Fibroblast of lung (primary cell): ENCODE results near the gene PEX6.

Experiments used
- CTCF ChIP-seq, 2 donors: IDR thresholded peaks in 1 of 2; conservative IDR thresholded peaks in 1 of 2; 1 replicate in 1 of 2; 2 replicates in 1 of 2; pipeline ENCODE4 v1.5.1; 2011 to 2012; ENCODE audit warnings: low read length in 2 of 2, control low read depth in 1 of 2, inconsistent platforms in 1 of 2, low read depth in 1 of 2, mild to moderate bottlenecking in 1 of 2
- EZH2 ChIP-seq: IDR thresholded peaks from 2 replicates; pipeline ENCODE4 v1.5.1; 2012; ENCODE audit warnings: low read length, control low read depth, mild to moderate bottlenecking; ENCODE audit errors: missing control alignments

GRCh38 chr6:42940493-42941045 is 38.4 kb downstream of the PEX6 start:
- no peak for TF ChIP-seq EZH2
- TF ChIP-seq CTCF (conservative IDR thresholded peaks at IDR 0.05 in 1 of 2, IDR thresholded peaks at IDR 0.05 in 1 of 2; ENCODE audit: low read depth in 1 of 2, low read length in 2 of 2), result no peak
